Esophagus muscularis mucosa (tissue), 4 donors: ENCODE measurements around the gene A3GALT2.
A peak's percentile ranks its signal among the peaks of the same experiment; 100 is the strongest.

Experiments
- CTCF ChIP-seq, 3 experiments: fragments of 200-600 bp in 2 of 3; fragments of 450-650 bp in 1 of 3; sonication (generic) in 2 of 3; IDR thresholded peaks; one replicate each; pipeline ENCODE4 v1.5.1; 2017 to 2019; ENCODE audit warnings: antibody characterized with exemption in 3 of 3, mild to moderate bottlenecking in 2 of 3, moderate library complexity in 1 of 3
- EP300 ChIP-seq: sonication (generic); formaldehyde crosslinking; IDR thresholded peaks from one replicate; pipeline ENCODE4 v1.6.1; 2017; ENCODE audit warnings: antibody characterized with exemption
- POLR2AphosphoS5 ChIP-seq, 2 donors: sonication (generic); formaldehyde crosslinking; IDR thresholded peaks; one replicate each; pipeline ENCODE4 v1.6.1; 2017; ENCODE audit warnings: antibody characterized with exemption in 2 of 2

GRCh38 chr1:33349081-33349759 lies 28.3 kb upstream of the A3GALT2 start:
- TF ChIP-seq CTCF (IDR thresholded peaks at IDR 0.05) = no peak
- TF ChIP-seq POLR2AphosphoS5 (IDR thresholded peaks at IDR 0.05) = peak in 1 of 2 donors; percentile 22
- no peak for TF ChIP-seq EP300
